Measurements from ENCODE around the gene NKD1.

- TF ChIP-seq CTCF (IDR thresholded peaks at IDR 0.05) (no peak), POLR2A (IDR thresholded peaks at IDR 0.05) (no peak)
Measured at GRCh38 chr16:50553182-50553710, 5.0 kb downstream of the NKD1 start.
